GM12878 (cell line): ENCODE measurements around the gene WDTC1. TPM values are rescaled to one million over a fixed set of nuclear protein-coding genes. Genes with fewer than 3 reads are reported as not detected.

ENCODE experiments used
- ATAC-seq: fragments of 200-7000 bp; cut with Tn5 transposase; 3 replicates; pipeline ENCODE4 v1.9.1; 2020; ENCODE audit warnings: mild to moderate bottlenecking, moderate library complexity
- BruUV-seq: library from RNA; stranded (reverse); fragments of 400-500 nt; replicated peaks from 2 replicates; lab custom pipeline; 2021; lab: Mats Ljungman, UMichigan
- CTCF ChIA-PET: fragments of 300-600 bp; sonication (Branson Sonifier 250); formaldehyde crosslinking; extraction: SDS; loops from one replicate; lab custom pipeline; 2021; ENCODE audit warnings: inconsistent platforms; lab: Yijun Ruan, JAX
- POLR2A ChIA-PET: fragments of 350-600 bp; formaldehyde crosslinking; extraction: SDS; loops from one replicate; lab custom pipeline; 2021; ENCODE audit warnings: inconsistent platforms; lab: Charles Lee
- RAD21 ChIA-PET: fragments of 300-600 bp; sonication (Branson Sonifier 250); formaldehyde crosslinking; loops from one replicate; lab custom pipeline; 2023; ENCODE audit warnings: antibody characterized with exemption; ENCODE audit not compliant: unreplicated experiment; lab: Charles Lee
- SMC1A ChIA-PET: fragments of 300-600 bp; sonication (Branson Sonifier 250); formaldehyde crosslinking; loops from one replicate; lab custom pipeline; 2023; ENCODE audit not compliant: unreplicated experiment, uncharacterized antibody; lab: Charles Lee
- DNase-seq: peaks from one replicate; pipeline ENCODE4 v3.0.0-alpha.2; 2011; ENCODE audit warnings: low read depth, low spot score
- FAIRE-seq: peaks from 3 replicates; lab custom pipeline; 2011; peaks lifted over from hg19 to GRCh38; lab: Jason Lieb, UNC
- H2AFZ ChIP-seq: 2 replicates; pipeline ENCODE4 v1.6.0; 2011; ENCODE audit warnings: low read depth, low read length, control low read depth; ENCODE audit not compliant: control insufficient read depth
- H3K27ac ChIP-seq: 2 replicates; pipeline ENCODE4 v1.5.1; 2011; ENCODE audit warnings: control low read depth; ENCODE audit not compliant: control insufficient read depth, insufficient read depth
- H3K27me3 ChIP-seq, 2 experiments: replicated peaks in 1 of 2; 2 replicates each; pipeline versions ENCODE4 v1.6.0 to v1.6.1; 2011; ENCODE audit warnings: low read length in 1 of 2; ENCODE audit not compliant: control insufficient read depth in 2 of 2, insufficient read depth in 2 of 2
- H3K36me3 ChIP-seq, 2 experiments: 2 replicates each; pipeline ENCODE4 v1.5.1; 2011; ENCODE audit warnings: low read length in 1 of 2; ENCODE audit not compliant: control insufficient read depth in 2 of 2, insufficient read depth in 2 of 2
- H3K4me1 ChIP-seq: 2 replicates; pipeline ENCODE4 v1.6.1; 2011; ENCODE audit warnings: mild to moderate bottlenecking, low read length, moderate library complexity, mixed read lengths; ENCODE audit not compliant: control insufficient read depth, insufficient read depth
- H3K4me2 ChIP-seq: 2 replicates; pipeline ENCODE4 v1.6.0; 2011; ENCODE audit warnings: control low read depth; ENCODE audit not compliant: control insufficient read depth, insufficient read depth
- H3K4me3 ChIP-seq: fragments of 200-600 bp; sonication (generic); 2 replicates; pipeline ENCODE4 v1.5.1; 2016
- H3K79me2 ChIP-seq: 2 replicates; pipeline ENCODE4 v1.6.0; 2011; ENCODE audit warnings: low read length; ENCODE audit not compliant: control insufficient read depth, insufficient read depth
- H3K9ac ChIP-seq: 2 replicates; pipeline ENCODE4 v1.8.0; 2011; ENCODE audit warnings: low read length, control low read depth, mixed read lengths; ENCODE audit not compliant: control insufficient read depth, insufficient read depth
- H3K9me3 ChIP-seq: replicated peaks from 3 replicates; pipeline ENCODE4 v1.5.1; 2011; ENCODE audit warnings: mild to moderate bottlenecking, low read length; ENCODE audit not compliant: control insufficient read depth, insufficient read depth
- H4K20me1 ChIP-seq: 2 replicates; pipeline ENCODE4 v1.6.0; 2011; ENCODE audit not compliant: control insufficient read depth, insufficient read depth
- BCL3 ChIP-seq: IDR thresholded peaks from 2 replicates; pipeline ENCODE4 v1.6.1; 2011; ENCODE audit warnings: borderline replicate concordance, low read depth, mild to moderate bottlenecking, moderate library complexity, low read length; ENCODE audit not compliant: insufficient read depth, poor library complexity, severe bottlenecking
- BRCA1 ChIP-seq: IDR thresholded peaks from 2 replicates; pipeline ENCODE4 v1.6.1; 2011; ENCODE audit warnings: low read depth, low read length, improper control_type of control experiment
- CBFB ChIP-seq: IDR thresholded peaks from 2 replicates; pipeline ENCODE4 v1.6.1; 2016; ENCODE audit warnings: antibody characterized with exemption, low read depth
- CUX1 ChIP-seq: IDR thresholded peaks from 2 replicates; pipeline ENCODE4 v1.6.1; 2012; ENCODE audit warnings: improper control_type of control experiment, low read depth, low read length; ENCODE audit not compliant: insufficient replicate concordance
- MTA3 ChIP-seq: IDR thresholded peaks from 2 replicates; pipeline ENCODE4 v1.6.1; 2012; ENCODE audit warnings: low read length, inconsistent platforms, borderline replicate concordance
- NR2C2 ChIP-seq: IDR thresholded peaks from 2 replicates; pipeline ENCODE4 v1.6.1; 2011; ENCODE audit warnings: borderline replicate concordance, low read depth; ENCODE audit not compliant: control insufficient read depth, insufficient read length
- NR2F1 ChIP-seq: fragments of 450-650 bp; conservative IDR thresholded peaks from 2 replicates; pipeline ENCODE4 v1.6.1; 2017; ENCODE audit warnings: mild to moderate bottlenecking
- SIN3A ChIP-seq: IDR thresholded peaks from 2 replicates; pipeline ENCODE4 v1.6.1; 2012; ENCODE audit warnings: low read depth, low read length, improper control_type of control experiment
- SMAD5 ChIP-seq: IDR thresholded peaks from 2 replicates; pipeline ENCODE4 v1.6.1; 2016; ENCODE audit warnings: antibody characterized with exemption, low read depth
- SPI1 ChIP-seq: IDR thresholded peaks from 2 replicates; pipeline ENCODE4 v1.6.1; 2011; ENCODE audit warnings: low read depth, mild to moderate bottlenecking, low read length, moderate library complexity, borderline replicate concordance; ENCODE audit not compliant: insufficient read depth
- SREBF1 ChIP-seq: IDR thresholded peaks from 2 replicates; pipeline ENCODE4 v1.6.1; 2012; ENCODE audit warnings: mild to moderate bottlenecking, low read length
- SRF ChIP-seq, 2 experiments: IDR thresholded peaks; 2 replicates each; pipeline ENCODE4 v1.6.1; 2011; ENCODE audit warnings: low read depth in 2 of 2, low read length in 2 of 2, mild to moderate bottlenecking in 1 of 2, moderate library complexity in 1 of 2
- USF1 ChIP-seq: IDR thresholded peaks from 2 replicates; pipeline ENCODE4 v1.6.1; 2011; ENCODE audit warnings: borderline replicate concordance, low read depth, mild to moderate bottlenecking, moderate library complexity, mixed read lengths, low read length; ENCODE audit not compliant: insufficient read depth; ENCODE audit errors: extremely low read length
- YBX1 ChIP-seq: fragments of 450-650 bp; IDR thresholded peaks from 2 replicates; pipeline ENCODE4 v1.6.1; 2016; ENCODE audit warnings: antibody characterized with exemption
- WGBS: methylation state at CpG from one replicate; pipeline ENCODE4 v1.1.6; 2016; ENCODE audit warnings: low lambda C conversion rate; ENCODE audit not compliant: insufficient replicate concordance, insufficient coverage; ENCODE audit errors: missing lambda C conversion rate; 5-methylcytosine and 5-hydroxymethylcytosine counted together
- in situ Hi-C: fragments of 300-500 bp; cut with MboI; formaldehyde crosslinking; loops from 9 replicates; pipeline ENCODE4 v1.14.3; 2018; ENCODE audit warnings: mixed read lengths
- intact Hi-C: fragments of 100-400 bp; cut with micrococcal nuclease; formaldehyde crosslinking; loops from one replicate; pipeline ENCODE4 v1.14.2; 2022; ENCODE audit not compliant: unreplicated experiment
- polyA plus RNA-seq, 11 experiments: library from polyadenylated mRNA; depleted of rRNA in 4 of 11; unstranded in 6 of 11; stranded (reverse) in 5 of 11; fragments of >200 nt; fragmentation: Nextera tagmentation in 4 of 11; fragmentation: Illumina TruSeq in 1 of 11; extraction: Ambion mirVana in 4 of 11; extraction: Trizol in 1 of 11; gene quantifications; 1 replicate in 1 of 11; 2 replicates in 10 of 11; pipeline versions ENCODE4 v1.2.1 to v1.2.3, GENCODE V29; 2011 to 2016; ENCODE audit warnings: inconsistent platforms in 2 of 11, missing spikeins in 2 of 11, low read depth in 1 of 11
- total RNA-seq, 4 experiments: library from RNA; depleted of rRNA in 3 of 4; stranded (reverse); fragments of >200 nt in 3 of 4; fragmentation: Illumina TruSeq in 1 of 4; extraction: Trizol in 1 of 4; gene quantifications; 2 replicates each; pipeline versions ENCODE4 v1.2.1 to v1.2.3, GENCODE V29; 2013 to 2021
- TF ChIP-seq, protein P1 (sequence below): fragments of 450-650 bp; IDR thresholded peaks from 2 replicates; pipeline ENCODE4 v1.6.1; 2017; ENCODE audit warnings: low read depth, mild to moderate bottlenecking, moderate library complexity

The WDTC1 gene
- total and polyA plus RNA-seq, 10 of the 15 experiments (the other 5 are each of a cell fraction or from before 2014, with no cell fraction given) = 0.21 to 28.7 (median 7.6) TPM

DNA sequence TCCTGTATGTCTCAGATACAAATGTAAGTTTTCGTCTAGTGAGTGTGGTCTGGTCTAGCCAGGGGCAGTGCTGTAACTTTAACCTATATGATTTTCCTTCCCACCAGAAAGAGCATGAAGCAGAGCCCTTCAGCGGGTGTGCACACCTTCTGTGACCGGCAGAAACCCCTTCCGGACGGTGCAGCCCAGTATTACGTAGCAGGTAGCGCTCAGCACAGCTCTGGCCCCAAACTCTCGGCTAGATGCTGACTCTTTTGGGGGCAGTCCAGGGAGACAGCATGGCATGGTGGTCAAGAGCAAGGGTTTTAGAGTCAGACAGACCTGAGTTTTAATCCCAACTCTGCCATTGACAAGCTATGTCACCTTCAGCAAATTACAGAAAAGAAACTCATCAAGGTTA lies 59.5 kb downstream of the WDTC1 start:
- Histone ChIP-seq H3K4me3 (no peak overlapping the region), H3K27ac (no peak overlapping the region), H3K36me3 (peaks cover 2 to 3% of the 10 kb centered on the region in 2 experiments; a peak in 2 of 4 replicates), H3K9me3 (no peaks in the 10 kb centered on the region), H3K79me2 (no peaks in the 10 kb centered on the region), H3K9ac (no peak overlapping the region), H4K20me1 (no peaks in the 10 kb centered on the region), H3K4me1 (no peaks in the 10 kb centered on the region), H2AFZ (no peak overlapping the region), H3K27me3 (no peaks in the 10 kb centered on the region), H3K4me2 (no peak overlapping the region)
- in situ Hi-C loops (no loop called here), intact Hi-C loops (no loop called here)
- ChIA-PET SMC1A (interaction anchor here (1.3 to 1.4 kb wide), 2 partner anchors 11 to 196 kb away, joined by 4 to 5 read pairs; no protein-coding TSS in a partner anchor), CTCF (interaction anchor here (0.8 to 13.1 kb wide), 14 partner anchors 9 to 312 kb away, joined by 3 to 265 read pairs (median 4); partner anchors contain the start of genes AHDC1 and GPR3), RAD21 (interaction anchor here (0.8 to 1.5 kb wide), 3 partner anchors 102 to 313 kb away, joined by 3 to 6 read pairs (median 5); no protein-coding TSS in a partner anchor), POLR2A (interaction anchor here (0.5 kb wide), 1 partner anchor 97 kb away, joined by 3 read pairs; no protein-coding TSS in a partner anchor)
- 95% methylated on average over 8 of the region's 8 CpGs for WGBS
- no peak for ATAC-seq
- FAIRE-seq = no peak
- no TSS peak for BruUV-seq
- no peak for DNase-seq
- TF ChIP-seq CBFB = no peak
- TF ChIP-seq, protein P1, sequence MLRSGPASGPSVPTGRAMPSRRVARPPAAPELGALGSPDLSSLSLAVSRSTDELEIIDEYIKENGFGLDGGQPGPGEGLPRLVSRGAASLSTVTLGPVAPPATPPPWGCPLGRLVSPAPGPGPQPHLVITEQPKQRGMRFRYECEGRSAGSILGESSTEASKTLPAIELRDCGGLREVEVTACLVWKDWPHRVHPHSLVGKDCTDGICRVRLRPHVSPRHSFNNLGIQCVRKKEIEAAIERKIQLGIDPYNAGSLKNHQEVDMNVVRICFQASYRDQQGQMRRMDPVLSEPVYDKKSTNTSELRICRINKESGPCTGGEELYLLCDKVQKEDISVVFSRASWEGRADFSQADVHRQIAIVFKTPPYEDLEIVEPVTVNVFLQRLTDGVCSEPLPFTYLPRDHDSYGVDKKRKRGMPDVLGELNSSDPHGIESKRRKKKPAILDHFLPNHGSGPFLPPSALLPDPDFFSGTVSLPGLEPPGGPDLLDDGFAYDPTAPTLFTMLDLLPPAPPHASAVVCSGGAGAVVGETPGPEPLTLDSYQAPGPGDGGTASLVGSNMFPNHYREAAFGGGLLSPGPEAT = no peak
- no peak for TF ChIP-seq SIN3A
- no peak for TF ChIP-seq BRCA1
- no peak for TF ChIP-seq SREBF1
- no peak for TF ChIP-seq SMAD5
- no peak for TF ChIP-seq YBX1
- no peak for TF ChIP-seq SPI1
- no peak for TF ChIP-seq BCL3
- TF ChIP-seq NR2C2 = no peak
- TF ChIP-seq MTA3 = no peak
- TF ChIP-seq CUX1 = no peak
- no peak for TF ChIP-seq NR2F1
- TF ChIP-seq USF1 = no peak
- TF ChIP-seq SRF (IDR thresholded peaks at IDR 0.05; ENCODE audit: low read depth in 2 of 2, low read length in 2 of 2) = no peak
